Activated CD4-positive, alpha-beta memory T cell treated with anti-CD3 and anti-CD28 coated beads for 36 hours (primary cell): ENCODE data around the gene SRPRB. TPM values are rescaled to one million over a fixed set of nuclear protein-coding genes. Genes with fewer than 3 reads are reported as not detected.
A peak's percentile ranks its signal among the peaks of the same experiment; 100 is the strongest.

ENCODE experiments used
- CTCF ChIA-PET: fragments of 350-600 bp; sonication (Branson Sonifier 250); formaldehyde crosslinking; loops from one replicate; lab custom pipeline; 2021; ENCODE audit warnings: antibody characterized with exemption, inconsistent platforms; lab: Charles Lee
- POLR2A ChIA-PET: fragments of 350-600 bp; sonication (Branson Sonifier 250); formaldehyde crosslinking; loops from one replicate; lab custom pipeline; 2021; ENCODE audit warnings: antibody characterized with exemption; lab: Charles Lee
- DNase-seq: peaks from one replicate; pipeline ENCODE4 v3.0.0-alpha.2; 2020
- H3K27ac Mint-ChIP-seq: one replicate; pipeline ENCODE4 v1.8.0; 2021; ENCODE audit warnings: mixed read lengths
- H3K27me3 Mint-ChIP-seq: one replicate; pipeline ENCODE4 v1.8.0; 2021; ENCODE audit warnings: mixed read lengths
- H3K36me3 Mint-ChIP-seq: one replicate; pipeline ENCODE4 v1.8.0; 2021; ENCODE audit warnings: mixed read lengths
- H3K4me1 Mint-ChIP-seq: one replicate; pipeline ENCODE4 v1.8.0; 2021; ENCODE audit warnings: low read depth, mixed read lengths
- H3K4me3 Mint-ChIP-seq: one replicate; pipeline ENCODE4 v1.8.0; 2021; ENCODE audit warnings: mild to moderate bottlenecking, mixed read lengths
- H3K9me3 Mint-ChIP-seq: one replicate; pipeline ENCODE4 v1.8.0; 2021; ENCODE audit warnings: mixed read lengths
- intact Hi-C: fragments of 100-400 bp; cut with micrococcal nuclease; formaldehyde crosslinking; loops from one replicate; pipeline ENCODE4 v1.15.1; 2023
- total RNA-seq, 2 experiments: library from RNA; stranded (reverse); gene quantifications; one replicate each; pipeline ENCODE4 v1.2.3, GENCODE V29; 2021

Gene SRPRB
- total RNA-seq, 2 experiments from 2014 or later = 65.7 to 66.7 TPM

- H3K27ac Mint-ChIP-seq = no peak overlapping the region
- H3K36me3 Mint-ChIP-seq = no peaks in the 10 kb centered on the region
- intact Hi-C loops = no loop called here
- DNase-seq = no peak
- ChIA-PET CTCF (interaction anchor here (0.5 kb wide), 1 partner anchor 34 kb away, joined by 4 read pairs; no protein-coding TSS in a partner anchor), POLR2A (no interaction called here)
- no peaks in the 10 kb centered on the region for H3K9me3 Mint-ChIP-seq
- no peaks in the 10 kb centered on the region for H3K27me3 Mint-ChIP-seq
- H3K4me1 Mint-ChIP-seq = no peaks in the 10 kb centered on the region
- H3K4me3 Mint-ChIP-seq = no peak overlapping the region
Measured at GRCh38 chr3:133840767-133841166, 35.2 kb downstream of the SRPRB start.

GRCh38 chr3:133841196-133841595 is 35.6 kb downstream of the SRPRB start:
- POLR2A ChIA-PET = no interaction called here
- DNase-seq = no peak
- intact Hi-C loops = no loop called here
- no peaks in the 10 kb centered on the region for H3K9me3 Mint-ChIP-seq
- no peaks in the 10 kb centered on the region for H3K36me3 Mint-ChIP-seq
- H3K4me1 Mint-ChIP-seq = no peaks in the 10 kb centered on the region
- H3K27me3 Mint-ChIP-seq = no peaks in the 10 kb centered on the region
- H3K4me3 Mint-ChIP-seq = no peak overlapping the region
- CTCF ChIA-PET = no interaction called here
- no peak overlapping the region for H3K27ac Mint-ChIP-seq

- ChIA-PET CTCF (no interaction called here), POLR2A (no interaction called here)
- DNase-seq = no peak
Measured at GRCh38 chr3:133842158-133842557, 36.5 kb downstream of the SRPRB start.

GRCh38 chr3:133843634-133844033 is 38.0 kb downstream of the SRPRB start:
- Mint-ChIP-seq H3K4me1 (no peaks in the 10 kb centered on the region), H3K36me3 (no peaks in the 10 kb centered on the region), H3K4me3 (no peak overlapping the region), H3K27ac (no peak overlapping the region), H3K27me3 (no peaks in the 10 kb centered on the region), H3K9me3 (no peaks in the 10 kb centered on the region)
- ChIA-PET POLR2A (no interaction called here), CTCF (no interaction called here)
- intact Hi-C loops = no loop called here
- no peak for DNase-seq

More at GRCh38 chr3:133842158-133842557, 36.5 kb downstream of the SRPRB start:
- Mint-ChIP-seq H3K27me3 (no peaks in the 10 kb centered on the region), H3K27ac (no peak overlapping the region), H3K4me1 (no peaks in the 10 kb centered on the region), H3K36me3 (no peaks in the 10 kb centered on the region), H3K9me3 (no peaks in the 10 kb centered on the region), H3K4me3 (no peak overlapping the region)
- intact Hi-C loops = no loop called here

- Mint-ChIP-seq H3K4me1 (no peaks in the 10 kb centered on the region), H3K36me3 (no peaks in the 10 kb centered on the region), H3K9me3 (no peaks in the 10 kb centered on the region), H3K27ac (no peak overlapping the region), H3K27me3 (no peaks in the 10 kb centered on the region), H3K4me3 (no peak overlapping the region)
- ChIA-PET POLR2A (no interaction called here), CTCF (no interaction called here)
- DNase-seq = no peak
- intact Hi-C loops = no loop called here
Measured at GRCh38 chr3:133845127-133845526, 39.5 kb downstream of the SRPRB start.

- ChIA-PET POLR2A (no interaction called here), CTCF (no interaction called here)
- no peaks in the 10 kb centered on the region for H3K27me3 Mint-ChIP-seq
- H3K36me3 Mint-ChIP-seq = no peaks in the 10 kb centered on the region
- H3K4me3 Mint-ChIP-seq = no peak overlapping the region
- H3K9me3 Mint-ChIP-seq = no peaks in the 10 kb centered on the region
- no peak for DNase-seq
- H3K4me1 Mint-ChIP-seq = peaks cover 5% of the 10 kb centered on the region
- intact Hi-C loops = loop anchor here (1.0 kb wide), 1 partner anchor 25 kb away; no protein-coding TSS in a partner anchor
- no peak overlapping the region for H3K27ac Mint-ChIP-seq
Measured at GRCh38 chr3:133849346-133849745, 43.7 kb downstream of the SRPRB start.

GRCh38 chr3:133850034-133850433 is 44.4 kb downstream of the SRPRB start:
- intact Hi-C loops = no loop called here
- H3K36me3 Mint-ChIP-seq = no peaks in the 10 kb centered on the region
- no peak overlapping the region for H3K4me3 Mint-ChIP-seq
- no peaks in the 10 kb centered on the region for H3K9me3 Mint-ChIP-seq
- peaks cover 5% of the 10 kb centered on the region for H3K4me1 Mint-ChIP-seq
- H3K27me3 Mint-ChIP-seq = no peaks in the 10 kb centered on the region
- no peak overlapping the region for H3K27ac Mint-ChIP-seq
- no peak for DNase-seq
- ChIA-PET CTCF (interaction anchor here (0.8 kb wide), 1 partner anchor 32 kb away, joined by 3 read pairs; no protein-coding TSS in a partner anchor), POLR2A (no interaction called here)

- Mint-ChIP-seq H3K36me3 (no peaks in the 10 kb centered on the region), H3K27me3 (no peaks in the 10 kb centered on the region), H3K9me3 (no peaks in the 10 kb centered on the region), H3K27ac (peak overlapping the region; percentile 2), H3K4me3 (no peak overlapping the region), H3K4me1 (peaks cover 5% of the 10 kb centered on the region)
- intact Hi-C loops = loop anchor here (1.0 kb wide), 1 partner anchor 31 kb away; no protein-coding TSS in a partner anchor
- CTCF ChIA-PET = no interaction called here
- POLR2A ChIA-PET = no interaction called here
- peak; percentile 59 for DNase-seq
Measured at GRCh38 chr3:133851266-133851906, 45.8 kb downstream of the SRPRB start.

- Mint-ChIP-seq H3K36me3 (no peaks in the 10 kb centered on the region), H3K4me1 (peaks cover 5% of the 10 kb centered on the region), H3K27me3 (no peaks in the 10 kb centered on the region), H3K27ac (no peak overlapping the region), H3K4me3 (no peak overlapping the region), H3K9me3 (no peaks in the 10 kb centered on the region)
- ChIA-PET CTCF (no interaction called here), POLR2A (no interaction called here)
- intact Hi-C loops = loop anchor here (1.0 kb wide), 1 partner anchor 30 kb away; no protein-coding TSS in a partner anchor
- DNase-seq = no peak
Measured at GRCh38 chr3:133851931-133852330, 46.3 kb downstream of the SRPRB start.

GRCh38 chr3:133853063-133853924 is 47.7 kb downstream of the SRPRB start:
- Mint-ChIP-seq H3K27ac (no peak overlapping the region), H3K36me3 (no peaks in the 10 kb centered on the region), H3K4me3 (no peak overlapping the region), H3K9me3 (no peaks in the 10 kb centered on the region), H3K4me1 (peaks cover 11% of the 10 kb centered on the region), H3K27me3 (no peaks in the 10 kb centered on the region)
- ChIA-PET POLR2A (no interaction called here), CTCF (no interaction called here)
- DNase-seq = no peak
- intact Hi-C loops = no loop called here

GRCh38 chr3:133853925-133854227 is 48.3 kb downstream of the SRPRB start:
- ChIA-PET POLR2A (no interaction called here), CTCF (no interaction called here)
- Mint-ChIP-seq H3K27ac (no peak overlapping the region), H3K9me3 (no peaks in the 10 kb centered on the region), H3K4me3 (no peak overlapping the region), H3K27me3 (no peaks in the 10 kb centered on the region), H3K4me1 (peaks cover 11% of the 10 kb centered on the region), H3K36me3 (no peaks in the 10 kb centered on the region)
- no peak for DNase-seq
- intact Hi-C loops = no loop called here

GRCh38 chr3:133854264-133855001 is 48.8 kb downstream of the SRPRB start:
- Mint-ChIP-seq H3K27ac (no peak overlapping the region), H3K36me3 (no peaks in the 10 kb centered on the region), H3K4me3 (no peak overlapping the region), H3K27me3 (no peaks in the 10 kb centered on the region), H3K9me3 (no peaks in the 10 kb centered on the region), H3K4me1 (peaks cover 11% of the 10 kb centered on the region)
- DNase-seq = no peak
- intact Hi-C loops = no loop called here
- ChIA-PET POLR2A (no interaction called here), CTCF (no interaction called here)
